Measurements from ENCODE around the gene ZNF701.
"Not testable (repeated sequence)": the region's sequence is repeated elsewhere in the genome, so short reads cannot be mapped to it uniquely, and the experiment has no call there.

Gene ZNF701

GRCh38 chr19:52626915-52627314 lies 56.8 kb downstream of the ZNF701 start:
- H3K9me3 ChIP-seq (ENCODE audit: insufficient read depth, low read length) = no peaks in the 10 kb centered on the region
- no peak overlapping the region for H3K4me3 ChIP-seq (ENCODE audit: low read length)
- H3K27me3 ChIP-seq (ENCODE audit: low read depth, low read length) = no peaks in the 10 kb centered on the region
- H4K20me1 ChIP-seq (ENCODE audit: insufficient read depth, low read length) = no peaks in the 10 kb centered on the region
- H3K27ac ChIP-seq (ENCODE audit: low read length) = no peak overlapping the region
- H2AFZ ChIP-seq (ENCODE audit: low read depth, low read length) = no peak overlapping the region
- H3K9ac ChIP-seq (ENCODE audit: low read length) = no peak overlapping the region
- H3K79me2 ChIP-seq (ENCODE audit: low read length) = peaks cover 6% of the 10 kb centered on the region
- no peak overlapping the region for H3K4me2 ChIP-seq (ENCODE audit: low read length)
- peaks cover 7% of the 10 kb centered on the region for H3K4me1 ChIP-seq (ENCODE audit: low read length)
- H3K36me3 ChIP-seq (replicated peaks; ENCODE audit: low read depth, low read length) = peaks cover 27% of the 10 kb centered on the region
- no peak for TF ChIP-seq EZH2phosphoT487 (IDR thresholded peaks at IDR 0.05; ENCODE audit: low read depth)
- TF ChIP-seq, protein P1, sequence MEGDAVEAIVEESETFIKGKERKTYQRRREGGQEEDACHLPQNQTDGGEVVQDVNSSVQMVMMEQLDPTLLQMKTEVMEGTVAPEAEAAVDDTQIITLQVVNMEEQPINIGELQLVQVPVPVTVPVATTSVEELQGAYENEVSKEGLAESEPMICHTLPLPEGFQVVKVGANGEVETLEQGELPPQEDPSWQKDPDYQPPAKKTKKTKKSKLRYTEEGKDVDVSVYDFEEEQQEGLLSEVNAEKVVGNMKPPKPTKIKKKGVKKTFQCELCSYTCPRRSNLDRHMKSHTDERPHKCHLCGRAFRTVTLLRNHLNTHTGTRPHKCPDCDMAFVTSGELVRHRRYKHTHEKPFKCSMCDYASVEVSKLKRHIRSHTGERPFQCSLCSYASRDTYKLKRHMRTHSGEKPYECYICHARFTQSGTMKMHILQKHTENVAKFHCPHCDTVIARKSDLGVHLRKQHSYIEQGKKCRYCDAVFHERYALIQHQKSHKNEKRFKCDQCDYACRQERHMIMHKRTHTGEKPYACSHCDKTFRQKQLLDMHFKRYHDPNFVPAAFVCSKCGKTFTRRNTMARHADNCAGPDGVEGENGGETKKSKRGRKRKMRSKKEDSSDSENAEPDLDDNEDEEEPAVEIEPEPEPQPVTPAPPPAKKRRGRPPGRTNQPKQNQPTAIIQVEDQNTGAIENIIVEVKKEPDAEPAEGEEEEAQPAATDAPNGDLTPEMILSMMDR (IDR thresholded peaks at IDR 0.05; ENCODE audit: low read depth, low read length) = no peak

GRCh38 chr19:52627441-52627840 lies 57.4 kb downstream of the ZNF701 start:
- not testable (repeated sequence) for H3K27me3 ChIP-seq (ENCODE audit: low read depth, low read length); H3K4me1 ChIP-seq (ENCODE audit: low read length); H3K79me2 ChIP-seq (ENCODE audit: low read length); H4K20me1 ChIP-seq (ENCODE audit: insufficient read depth, low read length); H3K9ac ChIP-seq (ENCODE audit: low read length); H3K9me3 ChIP-seq (ENCODE audit: insufficient read depth, low read length); H3K4me3 ChIP-seq (ENCODE audit: low read length); H2AFZ ChIP-seq (ENCODE audit: low read depth, low read length); H3K27ac ChIP-seq (ENCODE audit: low read length); H3K4me2 ChIP-seq (ENCODE audit: low read length)
- peaks cover 23% of the 10 kb centered on the region for H3K36me3 ChIP-seq (replicated peaks; ENCODE audit: low read depth, low read length)

- peaks cover 3% of the 10 kb centered on the region for H3K36me3 ChIP-seq (replicated peaks; ENCODE audit: low read depth, low read length)
- no peak overlapping the region for H3K27ac ChIP-seq (ENCODE audit: low read length)
Observed at GRCh38 chr19:52635786-52636570, 65.9 kb downstream of the ZNF701 start.

More at GRCh38 chr19:52635786-52636570, 65.9 kb downstream of the ZNF701 start:
- H3K4me3 ChIP-seq (ENCODE audit: low read length) = no peak overlapping the region
- H3K79me2 ChIP-seq (ENCODE audit: low read length) = peaks cover 11% of the 10 kb centered on the region
- TF ChIP-seq EZH2phosphoT487 (IDR thresholded peaks at IDR 0.05; ENCODE audit: low read depth) = no peak
- TF ChIP-seq, protein P1 (IDR thresholded peaks at IDR 0.05; ENCODE audit: low read depth, low read length) = no peak
- H3K9me3 ChIP-seq (ENCODE audit: insufficient read depth, low read length) = no peaks in the 10 kb centered on the region
- H4K20me1 ChIP-seq (ENCODE audit: insufficient read depth, low read length) = no peaks in the 10 kb centered on the region
- H3K9ac ChIP-seq (ENCODE audit: low read length) = no peak overlapping the region
- no peak overlapping the region for H3K4me2 ChIP-seq (ENCODE audit: low read length)
- H3K4me1 ChIP-seq (ENCODE audit: low read length) = peaks cover 9% of the 10 kb centered on the region
- H2AFZ ChIP-seq (ENCODE audit: low read depth, low read length) = no peak overlapping the region
- H3K27me3 ChIP-seq (ENCODE audit: low read depth, low read length) = no peaks in the 10 kb centered on the region
